Activated T-helper 17 cell treated with anti-CD3 and anti-CD28 coated beads, Interleukin-2, amount 50 U/mL, for 72 hours (primary cell): ENCODE measurements around the gene AFF3. TPM values are rescaled to one million over a fixed set of nuclear protein-coding genes. Genes with fewer than 3 reads are reported as not detected.
A peak's percentile ranks its signal among the peaks of the same experiment; 100 is the strongest.
"Not testable (repeated sequence)": the region's sequence is repeated elsewhere in the genome, so short reads cannot be mapped to it uniquely, and the experiment has no call there.

Source experiments
- ATAC-seq: fragments of 150-1000 bp; cut with Tn5 transposase; replicated peaks from 2 replicates; pipeline ENCODE4 v1.10.0; 2021; ENCODE audit warnings: mild to moderate bottlenecking, moderate library complexity
- H3K27ac Mint-ChIP-seq: one replicate; pipeline ENCODE4 v1.8.0; 2022; ENCODE audit warnings: mixed read lengths
- H3K27me3 Mint-ChIP-seq: one replicate; pipeline ENCODE4 v1.8.0; 2022; ENCODE audit warnings: mixed read lengths
- H3K36me3 Mint-ChIP-seq: one replicate; pipeline ENCODE4 v1.8.0; 2022; ENCODE audit warnings: low read depth, mild to moderate bottlenecking, mixed read lengths
- H3K4me1 Mint-ChIP-seq: one replicate; pipeline ENCODE4 v1.8.0; 2022; ENCODE audit warnings: mixed read lengths
- H3K4me3 Mint-ChIP-seq: one replicate; pipeline ENCODE4 v1.8.0; 2022; ENCODE audit warnings: mild to moderate bottlenecking, mixed read lengths
- H3K9me3 Mint-ChIP-seq: one replicate; pipeline ENCODE4 v1.8.0; 2022; ENCODE audit warnings: mixed read lengths
- total RNA-seq, 2 donors: library from RNA; stranded (reverse); gene quantifications; one replicate each; pipeline ENCODE4 v1.2.3, GENCODE V29; 2022

The AFF3 gene
- total RNA-seq, 2 donors from 2014 or later, result 0.32 to 0.42 TPM

- Mint-ChIP-seq H3K27me3 (peaks cover 27% of the 10 kb centered on the region), H3K36me3 (no peaks in the 10 kb centered on the region), H3K27ac (no peak overlapping the region), H3K4me1 (no peaks in the 10 kb centered on the region), H3K4me3 (no peak overlapping the region), H3K9me3 (no peaks in the 10 kb centered on the region)
- ATAC-seq, result no peak
These were observed 35.0 kb downstream of the AFF3 start for GRCh38 chr2:100107440-100107839.

- Mint-ChIP-seq H3K36me3 (no peaks in the 10 kb centered on the region), H3K9me3 (no peaks in the 10 kb centered on the region), H3K4me1 (no peaks in the 10 kb centered on the region), H3K27ac (no peak overlapping the region), H3K4me3 (no peak overlapping the region), H3K27me3 (peaks cover 27% of the 10 kb centered on the region)
- ATAC-seq, result no peak
These were observed 35.9 kb downstream of the AFF3 start for GRCh38 chr2:100106460-100106859.

GRCh38 chr2:100105678-100106054 is 36.7 kb downstream of the AFF3 start:
- Mint-ChIP-seq H3K4me1 (no peaks in the 10 kb centered on the region), H3K36me3 (no peaks in the 10 kb centered on the region), H3K27me3 (peaks cover 27% of the 10 kb centered on the region), H3K9me3 (no peaks in the 10 kb centered on the region), H3K4me3 (peak overlapping the region; percentile 69), H3K27ac (no peak overlapping the region)
- ATAC-seq, result no peak

- H3K4me1 Mint-ChIP-seq, result no peaks in the 10 kb centered on the region
- ATAC-seq, result peak; percentile 53
- peak overlapping the region; percentile 69 for H3K4me3 Mint-ChIP-seq
- no peaks in the 10 kb centered on the region for H3K36me3 Mint-ChIP-seq
- peaks cover 25% of the 10 kb centered on the region for H3K27me3 Mint-ChIP-seq
- no peaks in the 10 kb centered on the region for H3K9me3 Mint-ChIP-seq
- H3K27ac Mint-ChIP-seq, result no peak overlapping the region
These were observed 37.4 kb downstream of the AFF3 start for GRCh38 chr2:100104718-100105677.

GRCh38 chr2:100104265-100104664 is 38.1 kb downstream of the AFF3 start:
- not testable (repeated sequence) for H3K4me3 Mint-ChIP-seq, H3K36me3 Mint-ChIP-seq, H3K9me3 Mint-ChIP-seq, H3K27ac Mint-ChIP-seq, H3K4me1 Mint-ChIP-seq
- ATAC-seq, result peak; percentile 58
- H3K27me3 Mint-ChIP-seq, result peaks cover 21% of the 10 kb centered on the region

- H3K36me3 Mint-ChIP-seq, ATAC-seq, H3K9me3 Mint-ChIP-seq: not testable (repeated sequence)
These were observed 38.7 kb downstream of the AFF3 start for GRCh38 chr2:100103527-100104252.

GRCh38 chr2:100102466-100103180 is 39.8 kb downstream of the AFF3 start:
- Mint-ChIP-seq H3K27me3 (peaks cover 16% of the 10 kb centered on the region), H3K4me3 (peak overlapping the region; percentile 22)
- H3K4me1 Mint-ChIP-seq, H3K27ac Mint-ChIP-seq, H3K36me3 Mint-ChIP-seq, H3K9me3 Mint-ChIP-seq: not testable (repeated sequence)
- ATAC-seq, result peak; percentile 45

More at GRCh38 chr2:100103527-100104252, 38.7 kb downstream of the AFF3 start:
- Mint-ChIP-seq H3K4me3 (peak overlapping the region; percentile 22), H3K27me3 (peaks cover 21% of the 10 kb centered on the region)
- H3K27ac Mint-ChIP-seq, H3K4me1 Mint-ChIP-seq: not testable (repeated sequence)

- H3K36me3 Mint-ChIP-seq, H3K27me3 Mint-ChIP-seq, H3K9me3 Mint-ChIP-seq, ATAC-seq, H3K4me1 Mint-ChIP-seq, H3K27ac Mint-ChIP-seq, H3K4me3 Mint-ChIP-seq: not testable (repeated sequence)
These were observed 43.5 kb downstream of the AFF3 start for GRCh38 chr2:100098855-100099254.

GRCh38 chr2:100097611-100098294 is 44.6 kb downstream of the AFF3 start:
- not testable (repeated sequence) for H3K27me3 Mint-ChIP-seq, H3K36me3 Mint-ChIP-seq, H3K4me3 Mint-ChIP-seq, H3K9me3 Mint-ChIP-seq, H3K27ac Mint-ChIP-seq, ATAC-seq, H3K4me1 Mint-ChIP-seq

- H3K36me3 Mint-ChIP-seq, H3K9me3 Mint-ChIP-seq, ATAC-seq, H3K4me3 Mint-ChIP-seq, H3K27me3 Mint-ChIP-seq, H3K4me1 Mint-ChIP-seq, H3K27ac Mint-ChIP-seq: not testable (repeated sequence)
These were observed 46.5 kb downstream of the AFF3 start for GRCh38 chr2:100095845-100096244.

GRCh38 chr2:100091807-100092206 is 50.6 kb downstream of the AFF3 start:
- H3K4me3 Mint-ChIP-seq, H3K9me3 Mint-ChIP-seq, H3K27me3 Mint-ChIP-seq, H3K36me3 Mint-ChIP-seq, H3K27ac Mint-ChIP-seq, H3K4me1 Mint-ChIP-seq, ATAC-seq: not testable (repeated sequence)

GRCh38 chr2:100085744-100086143 is 56.6 kb downstream of the AFF3 start:
- H3K36me3 Mint-ChIP-seq, H3K27me3 Mint-ChIP-seq, H3K4me1 Mint-ChIP-seq, H3K27ac Mint-ChIP-seq, ATAC-seq, H3K9me3 Mint-ChIP-seq, H3K4me3 Mint-ChIP-seq: not testable (repeated sequence)

GRCh38 chr2:100083421-100084216 is 58.8 kb downstream of the AFF3 start:
- H3K4me3 Mint-ChIP-seq, H3K4me1 Mint-ChIP-seq, H3K27ac Mint-ChIP-seq, H3K27me3 Mint-ChIP-seq, H3K9me3 Mint-ChIP-seq, H3K36me3 Mint-ChIP-seq, ATAC-seq: not testable (repeated sequence)
